ENCODE measurements around the gene ABAT.
"Not testable (repeated sequence)": the region's sequence is repeated elsewhere in the genome, so short reads cannot be mapped to it uniquely, and the experiment has no call there.

Gene ABAT

DNA sequence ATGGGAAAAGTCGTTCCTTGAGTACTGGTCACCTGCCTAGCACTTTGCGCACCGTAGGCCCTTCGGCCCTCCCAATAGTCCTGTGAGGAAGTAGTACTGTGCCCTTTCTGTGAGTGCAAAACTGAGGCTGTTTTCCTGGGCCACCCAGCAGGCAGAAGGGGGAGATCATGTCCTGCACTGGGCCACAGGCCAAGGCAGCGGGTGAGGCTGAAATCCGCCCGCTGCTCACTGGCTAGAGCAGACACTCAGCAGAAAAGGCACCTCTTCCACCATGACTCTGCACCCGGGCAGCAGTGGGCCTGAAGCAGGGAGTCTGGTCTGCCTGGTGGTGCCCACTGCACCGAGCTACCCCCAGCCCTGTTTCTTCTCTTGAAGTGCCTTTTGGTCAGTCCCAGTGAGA, 32.7 kb upstream of the ABAT start:
- no peak overlapping the region for H3K27ac ChIP-seq (ENCODE audit: low read depth, low read length)
- H3K27me3 ChIP-seq (ENCODE audit: control insufficient read depth, insufficient read depth, low read length) = no peaks in the 10 kb centered on the region
- H3K4me3 ChIP-seq (ENCODE audit: low read length) = no peak overlapping the region
- no peak overlapping the region for H3K9ac ChIP-seq (ENCODE audit: low read length)
- H3K36me3 ChIP-seq (ENCODE audit: control insufficient read depth, insufficient read depth, low read length) = peaks cover 56% of the 10 kb centered on the region
- H3K4me1 ChIP-seq (ENCODE audit: control insufficient read depth, insufficient read depth, low read length) = no peaks in the 10 kb centered on the region

DNA sequence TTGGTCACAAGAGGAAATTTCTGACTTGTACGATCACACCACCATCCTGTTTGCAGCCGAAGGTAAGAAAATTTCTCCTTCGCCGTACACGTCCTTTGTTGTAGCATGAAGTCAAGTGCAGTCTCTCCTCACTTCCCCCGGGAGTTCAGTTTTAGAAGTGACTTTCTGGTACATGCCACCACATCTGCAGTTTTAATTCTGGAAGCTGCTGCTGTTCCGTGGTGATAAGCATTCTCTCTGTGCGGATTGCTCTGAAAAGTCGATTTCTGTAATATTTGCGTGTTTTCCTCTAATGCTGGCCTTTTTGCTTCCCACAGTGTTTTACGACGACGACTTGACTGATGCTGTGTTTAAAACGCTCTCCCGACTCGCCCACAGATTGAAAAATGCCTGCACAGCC, 32.3 kb upstream of the ABAT start:
- no peak overlapping the region for H3K9ac ChIP-seq (ENCODE audit: low read length)
- no peak overlapping the region for H3K4me3 ChIP-seq (ENCODE audit: low read length)
- H3K27me3 ChIP-seq (ENCODE audit: control insufficient read depth, insufficient read depth, low read length) = no peaks in the 10 kb centered on the region
- no peak overlapping the region for H3K27ac ChIP-seq (ENCODE audit: low read depth, low read length)
- H3K36me3 ChIP-seq (ENCODE audit: control insufficient read depth, insufficient read depth, low read length) = peaks cover 57% of the 10 kb centered on the region
- H3K4me1 ChIP-seq (ENCODE audit: control insufficient read depth, insufficient read depth, low read length) = no peaks in the 10 kb centered on the region

DNA sequence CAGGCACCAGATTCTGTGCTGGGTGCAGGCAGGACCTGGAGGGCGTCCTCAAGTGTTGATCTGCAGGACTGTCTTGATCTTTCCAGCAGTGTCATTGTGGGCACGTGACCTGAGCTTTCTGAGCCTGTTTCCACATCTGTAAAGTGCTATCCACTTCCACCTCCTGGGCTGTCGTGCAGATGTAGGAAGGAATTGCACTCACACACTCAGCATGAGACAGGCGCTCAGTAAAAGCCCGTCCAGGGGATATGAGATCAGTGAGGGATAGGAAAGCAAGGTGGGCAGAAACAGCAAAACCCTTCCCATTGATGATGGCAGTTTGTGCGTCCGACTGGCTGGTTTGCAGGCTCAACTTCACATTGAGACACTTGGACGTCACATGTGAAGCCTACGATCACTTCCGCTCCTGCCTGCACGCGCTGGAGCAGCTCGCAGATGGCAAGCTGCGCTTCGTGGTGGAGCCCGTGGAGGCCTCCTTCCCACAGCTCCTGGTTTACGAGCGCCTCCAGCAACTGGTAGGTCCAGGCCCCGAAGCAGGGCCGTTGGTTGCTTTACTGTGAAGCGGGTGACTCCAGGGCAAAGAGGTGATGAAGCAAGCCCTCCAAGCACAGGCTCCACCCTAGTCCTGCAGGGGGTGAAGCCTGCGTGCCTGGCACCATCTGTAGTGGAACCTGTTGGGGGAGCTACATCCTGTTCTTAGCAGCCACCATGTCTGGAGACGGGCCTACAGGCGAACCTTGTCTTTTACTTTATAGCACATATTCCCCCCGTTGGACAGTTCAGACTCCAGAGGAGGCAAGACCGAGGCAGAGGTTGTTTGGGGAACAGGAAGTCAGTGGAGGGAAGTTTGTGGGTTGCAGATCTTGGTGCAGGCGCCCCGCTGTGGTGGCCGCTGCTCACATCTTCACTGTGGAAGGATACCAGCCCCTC, 29.9 kb upstream of the ABAT start:
- H3K27me3 ChIP-seq (ENCODE audit: control insufficient read depth, insufficient read depth, low read length) = no peaks in the 10 kb centered on the region
- H3K9ac ChIP-seq (ENCODE audit: low read length) = no peak overlapping the region
- no peaks in the 10 kb centered on the region for H3K4me1 ChIP-seq (ENCODE audit: control insufficient read depth, insufficient read depth, low read length)
- no peak overlapping the region for H3K27ac ChIP-seq (ENCODE audit: low read depth, low read length)
- no peak overlapping the region for H3K4me3 ChIP-seq (ENCODE audit: low read length)
- peaks cover 52% of the 10 kb centered on the region for H3K36me3 ChIP-seq (ENCODE audit: control insufficient read depth, insufficient read depth, low read length)

DNA sequence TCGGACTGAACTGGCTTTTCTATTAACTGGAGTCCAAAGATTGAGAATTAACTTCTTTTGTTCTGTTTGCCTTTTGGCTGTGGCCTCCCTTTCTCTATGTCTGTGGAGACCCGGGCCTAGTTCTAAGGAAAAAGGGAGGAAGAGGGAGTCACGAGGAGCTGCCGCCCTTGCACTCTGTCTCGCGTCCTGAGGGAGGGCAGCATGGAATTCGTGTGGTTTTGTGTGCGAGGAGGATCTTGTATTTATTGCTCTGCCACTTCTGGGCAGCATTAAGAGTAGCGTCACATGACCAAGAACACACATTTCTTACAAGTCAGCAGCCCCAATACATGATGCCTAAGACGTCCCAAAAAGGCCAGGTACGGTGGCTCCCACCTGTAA, 29.3 kb upstream of the ABAT start:
- no peak overlapping the region for H3K27ac ChIP-seq (ENCODE audit: low read depth, low read length)
- H3K36me3 ChIP-seq (ENCODE audit: control insufficient read depth, insufficient read depth, low read length) = peaks cover 46% of the 10 kb centered on the region
- no peak overlapping the region for H3K4me3 ChIP-seq (ENCODE audit: low read length)
- no peak overlapping the region for H3K9ac ChIP-seq (ENCODE audit: low read length)
- H3K4me1 ChIP-seq (ENCODE audit: control insufficient read depth, insufficient read depth, low read length) = no peaks in the 10 kb centered on the region
- H3K27me3 ChIP-seq (ENCODE audit: control insufficient read depth, insufficient read depth, low read length) = no peaks in the 10 kb centered on the region

DNA sequence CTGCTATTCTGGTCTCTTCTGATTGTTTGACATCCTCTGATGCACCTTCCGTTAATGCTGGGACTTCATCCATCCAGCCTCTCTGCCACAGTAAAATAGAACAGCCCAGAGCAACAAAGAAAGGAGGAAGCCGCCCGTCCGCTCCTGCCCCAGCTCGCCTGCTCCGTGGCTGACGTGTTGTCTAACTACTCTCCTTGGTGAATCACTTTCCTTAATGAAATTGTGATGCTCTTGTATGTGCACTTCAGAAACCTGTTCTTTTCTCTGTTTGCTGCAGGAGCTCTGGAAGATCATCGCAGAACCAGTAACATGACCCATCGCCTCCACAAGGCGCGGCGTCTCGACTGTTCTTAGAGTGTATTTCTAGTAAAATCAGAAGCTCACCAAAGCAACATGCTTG, 28.6 kb upstream of the ABAT start:
- Histone ChIP-seq H3K4me3 (ENCODE audit: low read length) (no peak overlapping the region), H3K27me3 (ENCODE audit: control insufficient read depth, insufficient read depth, low read length) (no peaks in the 10 kb centered on the region), H3K4me1 (ENCODE audit: control insufficient read depth, insufficient read depth, low read length) (no peaks in the 10 kb centered on the region), H3K9ac (ENCODE audit: low read length) (no peak overlapping the region), H3K36me3 (ENCODE audit: control insufficient read depth, insufficient read depth, low read length) (peaks cover 45% of the 10 kb centered on the region), H3K27ac (ENCODE audit: low read depth, low read length) (no peak overlapping the region)

DNA sequence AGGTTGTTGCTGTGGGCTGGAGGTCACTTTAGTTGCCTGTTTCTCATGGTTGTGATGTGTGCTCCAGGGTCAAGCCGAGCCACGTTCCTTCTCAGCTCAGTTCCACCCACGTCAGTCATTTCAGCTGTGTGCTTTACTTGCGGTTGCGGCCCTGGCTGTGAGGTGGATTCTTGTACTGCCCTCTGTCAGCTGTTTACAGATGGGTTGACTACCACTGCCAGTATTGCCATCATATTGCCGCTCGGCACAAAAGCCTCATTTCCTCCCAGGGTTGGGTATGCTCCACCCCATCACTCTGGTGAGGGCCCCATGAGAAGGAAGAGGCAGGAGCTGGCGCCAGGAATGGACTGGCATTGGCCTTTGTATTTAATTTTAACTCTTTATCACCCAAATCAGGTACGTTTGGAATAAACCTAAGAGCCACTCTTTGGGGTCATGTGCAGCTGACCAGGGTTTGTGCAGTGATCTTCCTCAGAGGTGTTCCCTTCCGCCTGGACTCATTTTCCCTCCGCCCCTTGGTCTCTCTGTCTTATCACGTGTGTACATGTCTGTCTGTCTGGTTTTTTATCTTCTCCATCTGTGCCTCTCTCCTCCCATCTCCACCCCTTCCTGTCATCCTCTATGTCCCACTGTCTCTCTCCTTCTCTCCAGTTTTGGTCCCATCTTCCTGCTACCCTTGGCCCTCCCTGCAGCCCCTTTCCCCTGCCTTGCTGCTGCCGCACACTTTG, 27.9 kb upstream of the ABAT start:
- H3K4me3 ChIP-seq (ENCODE audit: low read length) = no peak overlapping the region
- no peaks in the 10 kb centered on the region for H3K27me3 ChIP-seq (ENCODE audit: control insufficient read depth, insufficient read depth, low read length)
- H3K4me1 ChIP-seq (ENCODE audit: control insufficient read depth, insufficient read depth, low read length) = no peaks in the 10 kb centered on the region
- no peak overlapping the region for H3K9ac ChIP-seq (ENCODE audit: low read length)
- H3K27ac ChIP-seq (ENCODE audit: low read depth, low read length) = no peak overlapping the region
- peaks cover 40% of the 10 kb centered on the region for H3K36me3 ChIP-seq (ENCODE audit: control insufficient read depth, insufficient read depth, low read length)

GRCh38 chr16:8647721-8648318, 26.6 kb upstream of the ABAT start:
- Histone ChIP-seq H3K27me3 (ENCODE audit: control insufficient read depth, insufficient read depth, low read length) (no peaks in the 10 kb centered on the region), H3K27ac (ENCODE audit: low read depth, low read length) (no peak overlapping the region), H3K4me1 (ENCODE audit: control insufficient read depth, insufficient read depth, low read length) (no peaks in the 10 kb centered on the region), H3K4me3 (ENCODE audit: low read length) (no peak overlapping the region), H3K9ac (ENCODE audit: low read length) (no peak overlapping the region), H3K36me3 (ENCODE audit: control insufficient read depth, insufficient read depth, low read length) (peaks cover 28% of the 10 kb centered on the region)

GRCh38 chr16:8648877-8649276, 25.5 kb upstream of the ABAT start:
- H3K9ac ChIP-seq (ENCODE audit: low read length) = no peak overlapping the region
- H3K36me3 ChIP-seq (ENCODE audit: control insufficient read depth, insufficient read depth, low read length) = peaks cover 25% of the 10 kb centered on the region
- no peaks in the 10 kb centered on the region for H3K4me1 ChIP-seq (ENCODE audit: control insufficient read depth, insufficient read depth, low read length)

GRCh38 chr16:8649829-8650554, 24.4 kb upstream of the ABAT start:
- no peak overlapping the region for H3K4me3 ChIP-seq (ENCODE audit: low read length)
- H3K9ac ChIP-seq (ENCODE audit: low read length) = no peak overlapping the region
- H3K36me3 ChIP-seq (ENCODE audit: control insufficient read depth, insufficient read depth, low read length) = peaks cover 25% of the 10 kb centered on the region
- no peaks in the 10 kb centered on the region for H3K4me1 ChIP-seq (ENCODE audit: control insufficient read depth, insufficient read depth, low read length)
- no peak overlapping the region for H3K27ac ChIP-seq (ENCODE audit: low read depth, low read length)
- no peaks in the 10 kb centered on the region for H3K27me3 ChIP-seq (ENCODE audit: control insufficient read depth, insufficient read depth, low read length)

More at GRCh38 chr16:8648877-8649276, 25.5 kb upstream of the ABAT start:
- Histone ChIP-seq H3K4me3 (ENCODE audit: low read length) (no peak overlapping the region), H3K27me3 (ENCODE audit: control insufficient read depth, insufficient read depth, low read length) (no peaks in the 10 kb centered on the region), H3K27ac (ENCODE audit: low read depth, low read length) (no peak overlapping the region)

DNA sequence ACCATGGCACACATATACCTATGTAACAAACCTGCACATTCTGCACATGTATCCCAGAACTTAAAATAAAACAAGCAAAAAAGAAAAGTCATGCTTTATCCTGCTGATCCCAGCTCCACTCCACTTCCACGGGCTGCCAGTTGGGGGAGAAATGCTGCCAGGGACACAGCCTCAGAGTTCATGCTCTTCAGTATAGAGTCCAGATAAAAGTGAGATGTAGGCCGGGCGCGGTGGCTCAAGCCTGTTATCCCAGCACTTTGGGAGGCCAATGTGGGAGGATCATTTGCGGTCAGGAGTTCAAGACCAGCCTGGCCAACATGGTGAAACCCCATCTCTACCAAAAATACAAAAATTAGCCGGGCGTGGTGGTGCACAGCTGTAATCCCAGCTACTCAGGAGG, 22.5 kb upstream of the ABAT start:
- H3K27ac ChIP-seq (ENCODE audit: low read depth, low read length); H3K9ac ChIP-seq (ENCODE audit: low read length); H3K4me1 ChIP-seq (ENCODE audit: control insufficient read depth, insufficient read depth, low read length); H3K4me3 ChIP-seq (ENCODE audit: low read length); H3K27me3 ChIP-seq (ENCODE audit: control insufficient read depth, insufficient read depth, low read length): not testable (repeated sequence)
- peaks cover 14% of the 10 kb centered on the region for H3K36me3 ChIP-seq (ENCODE audit: control insufficient read depth, insufficient read depth, low read length)

DNA sequence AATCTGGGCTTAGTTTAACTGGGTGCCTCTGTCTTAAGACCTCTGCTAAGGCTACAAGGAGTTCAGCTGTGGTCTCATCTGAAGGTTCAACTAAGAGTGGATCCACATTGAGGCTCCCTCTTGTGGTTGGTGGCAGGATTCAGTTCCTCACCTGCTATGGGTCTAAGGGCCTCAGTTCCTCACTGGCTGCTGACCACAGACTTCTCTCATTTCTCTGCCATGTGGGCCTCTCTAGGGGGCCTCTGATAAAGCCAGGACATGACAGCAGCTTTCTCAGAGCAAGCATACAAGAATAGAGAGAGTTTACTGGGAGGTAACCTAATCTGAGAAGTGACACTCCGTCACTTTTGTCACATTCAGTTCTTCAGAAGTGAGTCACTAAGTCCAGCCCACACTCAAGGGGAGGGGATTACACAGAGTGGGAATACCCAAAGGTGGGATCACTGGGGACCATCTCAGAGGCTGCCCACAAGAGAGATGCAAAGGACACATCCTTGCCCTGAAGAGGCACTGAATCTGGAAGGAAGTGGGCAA, 19.2 kb upstream of the ABAT start:
- H3K27me3 ChIP-seq (ENCODE audit: control insufficient read depth, insufficient read depth, low read length) = no peaks in the 10 kb centered on the region
- H3K36me3 ChIP-seq (ENCODE audit: control insufficient read depth, insufficient read depth, low read length) = no peaks in the 10 kb centered on the region
- H3K9ac ChIP-seq (ENCODE audit: low read length) = no peak overlapping the region
- H3K4me3 ChIP-seq (ENCODE audit: low read length) = no peak overlapping the region
- no peaks in the 10 kb centered on the region for H3K4me1 ChIP-seq (ENCODE audit: control insufficient read depth, insufficient read depth, low read length)
- H3K27ac ChIP-seq (ENCODE audit: low read depth, low read length) = no peak overlapping the region

GRCh38 chr16:8656376-8656775, 18.0 kb upstream of the ABAT start:
- H3K27ac ChIP-seq (ENCODE audit: low read depth, low read length) = no peak overlapping the region
- H3K9ac ChIP-seq (ENCODE audit: low read length) = no peak overlapping the region
- H3K4me3 ChIP-seq (ENCODE audit: low read length) = no peak overlapping the region
- H3K4me1 ChIP-seq (ENCODE audit: control insufficient read depth, insufficient read depth, low read length) = no peaks in the 10 kb centered on the region
- no peaks in the 10 kb centered on the region for H3K36me3 ChIP-seq (ENCODE audit: control insufficient read depth, insufficient read depth, low read length)
- no peaks in the 10 kb centered on the region for H3K27me3 ChIP-seq (ENCODE audit: control insufficient read depth, insufficient read depth, low read length)

Data from rectal smooth muscle tissue (tissue), 1 donor.